H1 (cell line): Measurements from ENCODE around the gene TDO2. TPM values are rescaled to one million over a fixed set of nuclear protein-coding genes. Genes with fewer than 3 reads are reported as not detected.

Experiments used
- ATF3 ChIP-seq: IDR thresholded peaks from 2 replicates; pipeline ENCODE4 v1.6.1; 2011; ENCODE audit warnings: low read depth, mild to moderate bottlenecking, low read length; ENCODE audit not compliant: insufficient read depth
- BCL11A ChIP-seq, 2 experiments: IDR thresholded peaks; one replicate each; pipeline ENCODE4 v1.6.1; 2011; ENCODE audit warnings: low read depth in 2 of 2, low read length in 2 of 2, mild to moderate bottlenecking in 2 of 2
- CTBP2 ChIP-seq: IDR thresholded peaks from 2 replicates; pipeline ENCODE4 v1.7.0; 2011; ENCODE audit warnings: borderline replicate concordance, mild to moderate bottlenecking, moderate library complexity, mixed read lengths, low read length; ENCODE audit not compliant: insufficient read depth, insufficient read length
- TCF12 ChIP-seq: IDR thresholded peaks from 2 replicates; pipeline ENCODE4 v1.6.1; 2011; ENCODE audit warnings: low read depth, mild to moderate bottlenecking, low read length
- polyA plus RNA-seq, 7 experiments: library from polyadenylated mRNA; depleted of rRNA in 3 of 7; stranded (reverse) in 5 of 7; unstranded in 2 of 7; fragments of >200 nt in 5 of 7; fragments of 200-250 nt in 2 of 7; gene quantifications; 1 replicate in 5 of 7; 2 replicates in 1 of 7; 4 replicates in 1 of 7; pipeline versions ENCODE4 v1.2.1 to v1.2.3, GENCODE V29; 2011 to 2013; ENCODE audit warnings: missing spikeins in 2 of 7, mixed read lengths in 2 of 7
- total RNA-seq: library from RNA; stranded (reverse); fragmentation: NEBNext Ultra II Directional; extraction: Animal tissue kit (Norgen Biotek cat#: 25700); gene quantifications from 2 replicates; pipeline ENCODE4 v1.2.1, GENCODE V29; 2021

TDO2 gene
- total and polyA plus RNA-seq, 2 of the 8 experiments (the other 6 are each of a cell fraction or from before 2014, with no cell fraction given): 0.03 TPM; not detected in 1

- TF ChIP-seq ATF3: no peak
- TF ChIP-seq CTBP2: no peak
- TF ChIP-seq BCL11A (IDR thresholded peaks at IDR 0.05; ENCODE audit: low read depth in 2 of 2, low read length in 2 of 2): no peak
- no peak for TF ChIP-seq TCF12
These were observed 32.0 kb downstream of the TDO2 start (continued) for GRCh38 chr4:155935389-155935986.
